ENCODE results near the gene LGALSL.

Gene LGALSL

DNA sequence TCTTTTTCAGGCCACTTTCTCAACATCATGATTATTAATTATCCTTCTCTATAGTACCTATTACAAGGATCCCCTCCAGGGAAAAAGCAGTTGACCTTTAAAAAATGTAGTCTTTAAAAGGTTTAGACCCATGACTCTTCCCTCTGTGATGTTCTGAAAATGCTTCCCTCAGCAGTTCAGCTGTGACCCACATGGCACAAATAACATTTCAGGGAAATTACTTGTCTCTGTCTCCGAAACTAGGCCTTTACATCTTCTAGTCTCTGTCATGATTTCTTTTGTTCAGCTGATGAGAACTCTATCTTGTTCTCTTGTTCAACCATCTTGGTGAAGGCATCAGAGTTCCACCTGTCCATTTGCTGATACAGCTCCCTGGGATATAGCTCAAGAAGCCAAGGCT lies 28.3 kb downstream of the LGALSL start:
- peaks cover 20% of the 10 kb centered on the region for H3K27me3 Mint-ChIP-seq (ENCODE audit: low read depth)
- H3K9me3 Mint-ChIP-seq = no peaks in the 10 kb centered on the region
- no peaks in the 10 kb centered on the region for H3K36me3 Mint-ChIP-seq (ENCODE audit: low read depth)
- TF ChIP-seq, protein P1, sequence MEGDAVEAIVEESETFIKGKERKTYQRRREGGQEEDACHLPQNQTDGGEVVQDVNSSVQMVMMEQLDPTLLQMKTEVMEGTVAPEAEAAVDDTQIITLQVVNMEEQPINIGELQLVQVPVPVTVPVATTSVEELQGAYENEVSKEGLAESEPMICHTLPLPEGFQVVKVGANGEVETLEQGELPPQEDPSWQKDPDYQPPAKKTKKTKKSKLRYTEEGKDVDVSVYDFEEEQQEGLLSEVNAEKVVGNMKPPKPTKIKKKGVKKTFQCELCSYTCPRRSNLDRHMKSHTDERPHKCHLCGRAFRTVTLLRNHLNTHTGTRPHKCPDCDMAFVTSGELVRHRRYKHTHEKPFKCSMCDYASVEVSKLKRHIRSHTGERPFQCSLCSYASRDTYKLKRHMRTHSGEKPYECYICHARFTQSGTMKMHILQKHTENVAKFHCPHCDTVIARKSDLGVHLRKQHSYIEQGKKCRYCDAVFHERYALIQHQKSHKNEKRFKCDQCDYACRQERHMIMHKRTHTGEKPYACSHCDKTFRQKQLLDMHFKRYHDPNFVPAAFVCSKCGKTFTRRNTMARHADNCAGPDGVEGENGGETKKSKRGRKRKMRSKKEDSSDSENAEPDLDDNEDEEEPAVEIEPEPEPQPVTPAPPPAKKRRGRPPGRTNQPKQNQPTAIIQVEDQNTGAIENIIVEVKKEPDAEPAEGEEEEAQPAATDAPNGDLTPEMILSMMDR (IDR thresholded peaks at IDR 0.05; ENCODE audit: unreplicated experiment in 3 of 3) = no peak
- no peak overlapping the region for H3K27ac Mint-ChIP-seq
- H3K4me3 Mint-ChIP-seq = no peak overlapping the region
- peaks cover 5% of the 10 kb centered on the region for H3K4me1 Mint-ChIP-seq

- Mint-ChIP-seq H3K9me3 (no peaks in the 10 kb centered on the region), H3K36me3 (ENCODE audit: low read depth) (no peaks in the 10 kb centered on the region), H3K4me3 (no peak overlapping the region), H3K27ac (no peak overlapping the region), H3K4me1 (peaks cover 5% of the 10 kb centered on the region), H3K27me3 (ENCODE audit: low read depth) (peaks cover 24% of the 10 kb centered on the region)
- TF ChIP-seq, protein P1 (IDR thresholded peaks at IDR 0.05; ENCODE audit: unreplicated experiment in 3 of 3) = no peak
Observed at GRCh38 chr2:64482765-64483504, 29.0 kb downstream of the LGALSL start.

- no peak overlapping the region for H3K27ac Mint-ChIP-seq
- no peak overlapping the region for H3K4me3 Mint-ChIP-seq
- no peaks in the 10 kb centered on the region for H3K9me3 Mint-ChIP-seq
- peaks cover 18% of the 10 kb centered on the region for H3K27me3 Mint-ChIP-seq (ENCODE audit: low read depth)
- TF ChIP-seq, protein P1 (IDR thresholded peaks at IDR 0.05; ENCODE audit: unreplicated experiment in 3 of 3) = no peak
- H3K4me1 Mint-ChIP-seq = peaks cover 5% of the 10 kb centered on the region
- no peaks in the 10 kb centered on the region for H3K36me3 Mint-ChIP-seq (ENCODE audit: low read depth)
Observed at GRCh38 chr2:64485331-64485730, 31.4 kb downstream of the LGALSL start.

DNA sequence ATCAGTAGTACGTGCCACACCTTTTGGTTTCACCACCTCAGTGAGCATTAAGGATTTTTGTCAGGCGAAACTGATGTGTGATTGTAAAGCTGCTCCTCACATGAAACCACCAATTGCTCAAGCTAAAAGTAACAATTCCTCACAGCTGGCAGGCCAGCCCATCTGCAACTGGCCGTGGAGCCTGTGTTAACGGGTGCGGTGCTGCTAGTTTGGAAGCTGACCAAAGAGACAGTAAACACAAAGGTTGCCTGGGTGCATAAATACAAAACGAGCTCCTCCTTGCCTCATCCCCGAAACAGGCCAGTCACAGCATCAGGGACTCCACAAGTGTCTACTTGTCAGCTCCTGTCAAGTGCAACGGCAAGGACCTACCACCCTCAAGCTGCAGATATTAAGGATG lies 32.0 kb downstream of the LGALSL start:
- no peak overlapping the region for H3K27ac Mint-ChIP-seq
- H3K4me3 Mint-ChIP-seq = no peak overlapping the region
- no peaks in the 10 kb centered on the region for H3K9me3 Mint-ChIP-seq
- H3K4me1 Mint-ChIP-seq = peaks cover 5% of the 10 kb centered on the region
- peaks cover 16% of the 10 kb centered on the region for H3K27me3 Mint-ChIP-seq (ENCODE audit: low read depth)
- TF ChIP-seq, protein P1 (IDR thresholded peaks at IDR 0.05; ENCODE audit: unreplicated experiment in 3 of 3) = no peak
- no peaks in the 10 kb centered on the region for H3K36me3 Mint-ChIP-seq (ENCODE audit: low read depth)

GRCh38 chr2:64487256-64488049 lies 33.5 kb downstream of the LGALSL start:
- Mint-ChIP-seq H3K36me3 (ENCODE audit: low read depth) (no peaks in the 10 kb centered on the region), H3K4me3 (no peak overlapping the region), H3K27me3 (ENCODE audit: low read depth) (peaks cover 16% of the 10 kb centered on the region), H3K9me3 (no peaks in the 10 kb centered on the region), H3K4me1 (peaks cover 5% of the 10 kb centered on the region), H3K27ac (no peak overlapping the region)
- TF ChIP-seq, protein P1 (IDR thresholded peaks at IDR 0.05; ENCODE audit: unreplicated experiment in 3 of 3) = no peak

All from nephron (organoid).